ENCODE data around the gene PPIL3. TPM values are rescaled to one million over a fixed set of nuclear protein-coding genes. Genes with fewer than 3 reads are reported as not detected.

PPIL3 gene
- polyA plus RNA-seq, 2 of the 4 experiments (the other 2 are of a cell fraction), result 27.5 to 75.6 TPM

GRCh38 chr2:200922439-200922838 is 33.6 kb upstream of the PPIL3 start (continued):
- TF ChIP-seq ZSCAN20 (CRISPR knock-in tag; IDR thresholded peaks at IDR 0.05) (no peak), HDAC2 (IDR thresholded peaks at IDR 0.05) (no peak), NR3C1 (IDR thresholded peaks at IDR 0.05) (no peak), KDM5A (IDR thresholded peaks at IDR 0.05) (no peak), HEYL (CRISPR knock-in tag; IDR thresholded peaks at IDR 0.05) (no peak), NFE2L2 (conservative IDR thresholded peaks at IDR 0.05; ENCODE audit: low read length) (no peak)

- FAIRE-seq (no peak), ATAC-seq (no peak), DNase-seq (ENCODE audit: low read depth in 1 of 2, low spot score in 1 of 2) (no peak)
- no peaks in the 10 kb centered on the region for H3K4me1 ChIP-seq
- H3K4me3 ChIP-seq, result no peak overlapping the region
- POLR2A ChIA-PET, result no interaction called here
- H3K4me2 ChIP-seq, result no peak overlapping the region
- TF ChIP-seq CHD4 (IDR thresholded peaks at IDR 0.05; ENCODE audit: borderline replicate concordance), result no peak
- no peak for TF ChIP-seq TP53 (CRISPR knock-in tag; IDR thresholded peaks at IDR 0.05)
- no peak for TF ChIP-seq MAX (IDR thresholded peaks at IDR 0.05)
- no peak for TF ChIP-seq RARB (CRISPR knock-in tag; IDR thresholded peaks at IDR 0.05)
- no peak for TF ChIP-seq RCOR1 (IDR thresholded peaks at IDR 0.05; ENCODE audit: low read depth, low read length)
- no peak for TF ChIP-seq KDM1A (IDR thresholded peaks at IDR 0.05; ENCODE audit: low read depth)
- TF ChIP-seq FOSB (CRISPR knock-in tag; IDR thresholded peaks at IDR 0.05), result no peak
- H3K9me3 ChIP-seq, result no peaks in the 10 kb centered on the region
- CTCF ChIA-PET, result interaction anchor here (0.6 to 4.3 kb wide), 10 partner anchors 8 to 319 kb away, joined by 3 to 16 read pairs (median 4); partner anchors contain the start of gene CASP10
- H3K27ac ChIP-seq, result no peak overlapping the region
Measured at GRCh38 chr2:200913654-200914053, 24.8 kb upstream of the PPIL3 start.

GRCh38 chr2:200909958-200910357 is 21.1 kb upstream of the PPIL3 start:
- Histone ChIP-seq H3K4me1 (no peaks in the 10 kb centered on the region), H3K4me2 (no peak overlapping the region), H3K27ac (no peak overlapping the region), H3K9me3 (no peaks in the 10 kb centered on the region), H3K4me3 (no peak overlapping the region)
- CTCF ChIA-PET, result interaction anchor here (0.6 to 1.4 kb wide), 4 partner anchors 9 to 323 kb away, joined by 3 to 4 read pairs (median 3); no protein-coding TSS in a partner anchor
- POLR2A ChIA-PET, result no interaction called here
- TF ChIP-seq HMGXB4 (CRISPR knock-in tag; IDR thresholded peaks at IDR 0.05; ENCODE audit: borderline replicate concordance) (no peak), MAFK (IDR thresholded peaks at IDR 0.05; ENCODE audit: partially characterized antibody) (peak; percentile 36)
- ATAC-seq, result no peak
- DNase-seq (ENCODE audit: low read depth in 1 of 2, low spot score in 1 of 2), result no peak
- FAIRE-seq, result no peak
- 98% methylated on average over 4 of the region's 4 CpGs for WGBS (ENCODE audit: missing lambda C conversion rate)

GRCh38 chr2:200905618-200906296 is 16.9 kb upstream of the PPIL3 start:
- POLR2A ChIA-PET, result interaction anchor here (0.8 to 1.7 kb wide), 5 partner anchors 164 to 327 kb away, joined by 3 to 8 read pairs (median 4); no protein-coding TSS in a partner anchor
- peak; percentile 92 to 96 for ATAC-seq
- no peak for FAIRE-seq

More at GRCh38 chr2:200905618-200906296, 16.9 kb upstream of the PPIL3 start:
- DNase-seq (ENCODE audit: low read depth in 1 of 2, low spot score in 1 of 2), result peak; percentile 56 to 83
- CTCF ChIA-PET, result interaction anchor here (0.6 to 8.2 kb wide), 43 partner anchors 9 to 327 kb away, joined by 3 to 150 read pairs (median 4); partner anchors contain the start of genes CASP10 and ORC2
- H3K4me3 ChIP-seq, result no peak overlapping the region
- H3K9me3 ChIP-seq, result no peaks in the 10 kb centered on the region
- WGBS (ENCODE audit: missing lambda C conversion rate), result 9% methylated on average over 2 of the region's 2 CpGs
- H3K4me2 ChIP-seq, result no peak overlapping the region
- peak overlapping the region in 1 of 2 experiments; percentile 22; a peak in 1 of 6 replicates for H3K27ac ChIP-seq
- H3K4me1 ChIP-seq, result peaks cover 12% of the 10 kb centered on the region; the same call in 1 of the 3 replicates
- TF ChIP-seq HOXB13 (CRISPR knock-in tag; IDR thresholded peaks at IDR 0.05; ENCODE audit: low read depth) (no peak), E2F6 (IDR thresholded peaks at IDR 0.05; ENCODE audit: borderline replicate concordance, low read depth) (no peak), SMC3 (IDR thresholded peaks at IDR 0.05) (peak; percentile 84), MAZ (IDR thresholded peaks at IDR 0.05; ENCODE audit: borderline replicate concordance, low read depth, low read length) (no peak), TFCP2L1 (CRISPR knock-in tag; IDR thresholded peaks at IDR 0.05) (no peak), CTCF (IDR thresholded peaks at IDR 0.05) (peak; percentile 92), NR3C1 (IDR thresholded peaks at IDR 0.05) (no peak), MAX (IDR thresholded peaks at IDR 0.05) (0 out of 2 replicates have a peak, but pooled peaks have one; percentile 11), ZFP36 (IDR thresholded peaks at IDR 0.05; ENCODE audit: borderline replicate concordance, partially characterized antibody) (no peak), ATOH8 (CRISPR knock-in tag; IDR thresholded peaks at IDR 0.05; ENCODE audit: low read depth) (no peak), KDM5A (IDR thresholded peaks at IDR 0.05) (no peak), RAD21 (conservative IDR thresholded peaks at IDR 0.05 in 1 of 2, IDR thresholded peaks at IDR 0.05 in 1 of 2) (peak; percentile 90 to 93)
